H1 (cell line): Measurements from ENCODE around the gene TMEM169. TPM values are rescaled to one million over a fixed set of nuclear protein-coding genes. Genes with fewer than 3 reads are reported as not detected.
A peak's percentile ranks its signal among the peaks of the same experiment; 100 is the strongest.

Experiments
- CTCF ChIA-PET: fragments of 300-600 bp; sonication (Branson Sonifier 250); formaldehyde crosslinking; loops from one replicate; lab custom pipeline; 2021; ENCODE audit not compliant: partially characterized antibody; lab: Charles Lee
- POLR2A ChIA-PET: fragments of 300-600 bp; sonication (Branson Sonifier 250); formaldehyde crosslinking; loops from one replicate; lab custom pipeline; 2021; ENCODE audit warnings: inconsistent platforms; ENCODE audit not compliant: partially characterized antibody; lab: Charles Lee
- DNase-seq, 2 experiments: peaks; one replicate each; pipeline versions ENCODE4 v3.0.0 to v3.0.0-alpha.2; 2010 to 2022; ENCODE audit warnings: low spot score in 2 of 2, low read depth in 1 of 2, mixed read lengths in 1 of 2
- FAIRE-seq: peaks from 2 replicates; lab custom pipeline; 2011; peaks lifted over from hg19 to GRCh38; lab: Jason Lieb, UNC
- H2AFZ ChIP-seq: 2 replicates; pipeline ENCODE4 v1.8.1; 2012; ENCODE audit warnings: low read length, inconsistent platforms
- H2AK5ac ChIP-seq: 2 replicates; pipeline ENCODE4 v1.6.1; 2013; ENCODE audit warnings: low read depth, low read length
- H2BK120ac ChIP-seq: replicated peaks from 2 replicates; pipeline ENCODE3; 2013; ENCODE audit warnings: low read depth, low read length, inconsistent platforms
- H2BK12ac ChIP-seq: 2 replicates; pipeline ENCODE4 v1.6.1; 2013; ENCODE audit warnings: low read depth, low read length
- H2BK15ac ChIP-seq: 2 replicates; pipeline ENCODE4 v1.6.1; 2013; ENCODE audit warnings: low read length
- H2BK20ac ChIP-seq: 2 replicates; pipeline ENCODE4 v1.6.1; 2013; ENCODE audit warnings: low read length
- H2BK5ac ChIP-seq: 2 replicates; pipeline ENCODE4 v1.6.1; 2013; ENCODE audit warnings: low read depth, low read length
- H3K14ac ChIP-seq: 2 replicates; pipeline ENCODE4 v1.6.1; 2013; ENCODE audit warnings: inconsistent platforms; ENCODE audit not compliant: insufficient read length
- H3K18ac ChIP-seq: 2 replicates; pipeline ENCODE4 v1.6.1; 2013; ENCODE audit warnings: low read length; ENCODE audit errors: extremely low read depth
- H3K23ac ChIP-seq: 2 replicates; pipeline ENCODE4 v1.6.1; 2013; ENCODE audit warnings: inconsistent platforms; ENCODE audit not compliant: insufficient read length
- H3K23me2 ChIP-seq: 2 replicates; pipeline ENCODE4 v1.6.1; 2013; ENCODE audit warnings: low read depth, low read length
- H3K27ac ChIP-seq: 2 replicates; pipeline ENCODE4 v1.6.1; 2011; ENCODE audit warnings: low read depth, low read length, inconsistent platforms
- H3K27me3 ChIP-seq, 4 experiments: replicated peaks in 1 of 4; 1 replicate in 1 of 4; 2 replicates in 3 of 4; pipeline versions ENCODE4 v1.6.1 to v1.8.1; 2011 to 2013; ENCODE audit warnings: low read length in 3 of 4, mild to moderate bottlenecking in 3 of 4, inconsistent platforms in 2 of 4, mixed read lengths in 2 of 4, moderate library complexity in 1 of 4; ENCODE audit not compliant: control insufficient read depth in 3 of 4, insufficient read depth in 3 of 4; ENCODE audit errors: extremely low read depth in 1 of 4
- H3K36me3 ChIP-seq, 4 experiments: 2 replicates each; pipeline versions ENCODE4 v1.6.1 to v1.8.1; 2011 to 2013; ENCODE audit warnings: mild to moderate bottlenecking in 4 of 4, low read length in 3 of 4, moderate library complexity in 2 of 4, control low read depth in 1 of 4, inconsistent platforms in 1 of 4; ENCODE audit not compliant: insufficient read depth in 4 of 4, control insufficient read depth in 2 of 4
- H3K4ac ChIP-seq: replicated peaks from 2 replicates; pipeline ENCODE3; 2013; ENCODE audit warnings: low read length, low read depth, mixed read lengths, inconsistent platforms; ENCODE audit not compliant: insufficient read length
- H3K4me1 ChIP-seq, 4 experiments: replicated peaks in 1 of 4; 1 replicate in 1 of 4; 2 replicates in 3 of 4; pipeline versions ENCODE4 v1.6.1 to v1.8.1; 2011 to 2013; ENCODE audit warnings: low read length in 3 of 4, inconsistent platforms in 2 of 4, mixed read lengths in 1 of 4; ENCODE audit not compliant: insufficient read depth in 4 of 4, control insufficient read depth in 3 of 4
- H3K4me2 ChIP-seq, 2 experiments: 2 replicates each; pipeline versions ENCODE4 v1.6.1 to v1.8.1; 2011 to 2013; ENCODE audit warnings: low read depth in 2 of 2, low read length in 2 of 2, control low read depth in 1 of 2, inconsistent platforms in 1 of 2, mild to moderate bottlenecking in 1 of 2; ENCODE audit not compliant: insufficient read depth in 1 of 2
- H3K4me3 ChIP-seq, 4 experiments: fragments of 200-600, 300-600 bp in 1 of 4; sonication (generic), shearing (Covaris generic), sonication (Bioruptor Twin) in 1 of 4; 2 replicates each; pipeline versions ENCODE4 v1.5.1 to v1.8.1; 2011 to 2016; ENCODE audit warnings: low read length in 4 of 4, low read depth in 3 of 4, control low read depth in 2 of 4, inconsistent platforms in 2 of 4, mild to moderate bottlenecking in 2 of 4, mixed read lengths in 1 of 4, moderate library complexity in 1 of 4; ENCODE audit not compliant: insufficient read depth in 2 of 4; ENCODE audit errors: extremely low read depth in 1 of 4
- H3K56ac ChIP-seq: replicated peaks from 2 replicates; pipeline ENCODE3; 2013; ENCODE audit warnings: low read depth, mild to moderate bottlenecking, mixed read lengths, low read length, inconsistent platforms; ENCODE audit not compliant: insufficient read length
- H3K79me1 ChIP-seq: 2 replicates; pipeline ENCODE4 v1.6.1; 2013; ENCODE audit warnings: low read depth, low read length, control low read depth
- H3K79me2 ChIP-seq, 2 experiments: 2 replicates each; pipeline versions ENCODE4 v1.6.1 to v1.8.1; 2012 to 2013; ENCODE audit warnings: low read length in 2 of 2, mild to moderate bottlenecking in 2 of 2, inconsistent platforms in 1 of 2; ENCODE audit not compliant: insufficient read depth in 2 of 2, control insufficient read depth in 1 of 2
- H3K9ac ChIP-seq, 4 experiments: replicated peaks in 1 of 4; 1 replicate in 1 of 4; 2 replicates in 3 of 4; pipeline versions ENCODE4 v1.6.1 to v1.8.1; 2011 to 2013; ENCODE audit warnings: low read depth in 3 of 4, low read length in 3 of 4, control low read depth in 2 of 4, mild to moderate bottlenecking in 2 of 4, moderate library complexity in 2 of 4, inconsistent platforms in 1 of 4; ENCODE audit errors: extremely low read depth in 1 of 4
- H3K9me3 ChIP-seq, 2 experiments: 2 replicates each; pipeline versions ENCODE4 v1.6.1 to v1.8.1; 2012 to 2013; ENCODE audit warnings: mild to moderate bottlenecking in 2 of 2, moderate library complexity in 2 of 2, control low read depth in 1 of 2, inconsistent platforms in 1 of 2, low read depth in 1 of 2, low read length in 1 of 2, mixed read lengths in 1 of 2; ENCODE audit not compliant: insufficient read depth in 2 of 2
- H4K20me1 ChIP-seq, 2 experiments: replicated peaks in 1 of 2; 2 replicates each; pipeline versions ENCODE3 to v1.8.1; 2011 to 2013; ENCODE audit warnings: inconsistent platforms in 2 of 2, low read length in 2 of 2, mild to moderate bottlenecking in 1 of 2; ENCODE audit not compliant: insufficient read depth in 2 of 2, control insufficient read depth in 1 of 2
- H4K5ac ChIP-seq: 2 replicates; pipeline ENCODE4 v1.6.1; 2013; ENCODE audit warnings: low read length, low read depth, mixed read lengths, inconsistent platforms; ENCODE audit not compliant: insufficient read length
- H4K8ac ChIP-seq: 2 replicates; pipeline ENCODE4 v1.8.0; 2013; ENCODE audit warnings: mild to moderate bottlenecking, moderate library complexity, low read length, inconsistent platforms; ENCODE audit not compliant: insufficient read depth; ENCODE audit errors: extremely low read depth
- H4K91ac ChIP-seq: replicated peaks from 2 replicates; pipeline ENCODE3; 2013; ENCODE audit warnings: low read length, mixed read lengths, inconsistent platforms; ENCODE audit not compliant: insufficient read length
- ATF2 ChIP-seq: IDR thresholded peaks from 2 replicates; pipeline ENCODE4 v1.6.1; 2012; ENCODE audit warnings: low read length, inconsistent platforms
- BACH1 ChIP-seq: IDR thresholded peaks from 2 replicates; pipeline ENCODE4 v1.6.1; 2012; ENCODE audit warnings: low read length, improper control_type of control experiment
- CBX8 ChIP-seq: fragments of 300-800, 300-1000 bp; sonication (generic); IDR thresholded peaks from 2 replicates; pipeline ENCODE4 v1.7.1; 2016; ENCODE audit warnings: low read depth, low read length, borderline replicate concordance
- GTF2F1 ChIP-seq: IDR thresholded peaks from 2 replicates; pipeline ENCODE4 v1.6.1; 2012; ENCODE audit warnings: low read depth, low read length, improper control_type of control experiment, borderline replicate concordance
- JUN ChIP-seq: IDR thresholded peaks from 2 replicates; pipeline ENCODE4 v1.6.1; 2011; ENCODE audit warnings: low read depth, mild to moderate bottlenecking, improper control_type of control experiment, low read length
- JUND ChIP-seq: IDR thresholded peaks from 2 replicates; pipeline ENCODE4 v1.6.1; 2011; ENCODE audit warnings: mild to moderate bottlenecking, improper control_type of control experiment, low read length
- POLR2AphosphoS5 ChIP-seq: IDR thresholded peaks from 2 replicates; pipeline ENCODE4 v1.6.1; 2011; ENCODE audit warnings: low read depth, low read length
- RNF2 ChIP-seq: fragments of 200-900, 300-1000 bp; sonication (generic); IDR thresholded peaks from 2 replicates; pipeline ENCODE4 v1.7.1; 2016; ENCODE audit warnings: borderline replicate concordance, low read depth, mild to moderate bottlenecking, antibody characterized with exemption, low read length; ENCODE audit not compliant: poor library complexity, severe bottlenecking; ENCODE audit errors: missing control alignments
- WGBS, 2 experiments: shearing (Covaris generic) in 1 of 2; methylation state at CpG; one replicate each; pipeline versions ENCODE4 v1.1.6 to v1.1.7; 2013 to 2015; ENCODE audit warnings: low lambda C conversion rate in 2 of 2, mixed read lengths in 2 of 2, inconsistent platforms in 1 of 2, low coverage in 1 of 2, missing lambda C conversion rate in 1 of 2; ENCODE audit not compliant: insufficient replicate concordance in 2 of 2, insufficient coverage in 1 of 2, insufficient read length in 1 of 2; ENCODE audit errors: extremely low coverage in 1 of 2, missing lambda C conversion rate in 1 of 2; 5-methylcytosine and 5-hydroxymethylcytosine counted together
- polyA plus RNA-seq, 7 experiments: library from polyadenylated mRNA; depleted of rRNA in 3 of 7; stranded (reverse) in 5 of 7; unstranded in 2 of 7; fragments of >200 nt in 5 of 7; fragments of 200-250 nt in 2 of 7; gene quantifications; 1 replicate in 5 of 7; 2 replicates in 1 of 7; 4 replicates in 1 of 7; pipeline versions ENCODE4 v1.2.1 to v1.2.3, GENCODE V29; 2011 to 2013; ENCODE audit warnings: missing spikeins in 2 of 7, mixed read lengths in 2 of 7
- total RNA-seq: library from RNA; stranded (reverse); fragmentation: NEBNext Ultra II Directional; extraction: Animal tissue kit (Norgen Biotek cat#: 25700); gene quantifications from 2 replicates; pipeline ENCODE4 v1.2.1, GENCODE V29; 2021

The TMEM169 gene
- total and polyA plus RNA-seq, 2 of the 8 experiments (the other 6 are each of a cell fraction or from before 2014, with no cell fraction given), result 0.41 to 2.4 TPM

- FAIRE-seq, result no peak
These were observed 53.3 kb downstream of the TMEM169 start for GRCh38 chr2:216134958-216135541.

More at GRCh38 chr2:216134958-216135541, 53.3 kb downstream of the TMEM169 start:
- Histone ChIP-seq H3K4me1 (no peaks in the 10 kb centered on the region), H3K36me3 (peaks cover 51 to 99% (median 90%) of the 10 kb centered on the region in 4 experiments), H3K56ac (no peak overlapping the region), H2BK15ac (no peak overlapping the region), H4K20me1 (peaks cover 0 to 10% of the 10 kb centered on the region in 2 experiments), H3K4ac (no peak overlapping the region), H3K79me2 (peaks cover 0 to 55% of the 10 kb centered on the region in 2 experiments; a peak in 2 of 4 replicates), H4K91ac (no peak overlapping the region), H2BK20ac (no peak overlapping the region), H3K23me2 (no peaks in the 10 kb centered on the region), H2AK5ac (no peak overlapping the region), H3K79me1 (no peaks in the 10 kb centered on the region; the same call in 1 of the 2 replicates), H3K9me3 (no peaks in the 10 kb centered on the region), H4K5ac (no peak overlapping the region), H4K8ac (no peak overlapping the region), H3K14ac (no peak overlapping the region), H2AFZ (no peak overlapping the region), H3K23ac (no peak overlapping the region), H3K4me3 (no peak overlapping the region), H2BK120ac (no peak overlapping the region), H2BK5ac (no peak overlapping the region), H3K9ac (no peak overlapping the region), H2BK12ac (no peak overlapping the region), H3K4me2 (no peak overlapping the region), H3K18ac (no peak overlapping the region), H3K27ac (no peak overlapping the region), H3K27me3 (no peaks in the 10 kb centered on the region)
- TF ChIP-seq CBX8 (no peak), JUN (no peak), GTF2F1 (no peak), JUND (no peak), POLR2AphosphoS5 (peak; percentile 30; the same call in 1 of the 2 replicates), ATF2 (no peak), BACH1 (no peak), RNF2 (no peak)
- POLR2A ChIA-PET, result interaction anchor here (0.7 to 7.1 kb wide), 7 partner anchors 10 to 29 kb away, joined by 3 to 76 read pairs (median 8); partner anchors contain the start of gene XRCC5
- WGBS, 2 experiments, result 93% methylated on average over 4 of the region's 4 CpGs; no CpG with 5 or more reads in 1 of the 2 experiments
- CTCF ChIA-PET, result interaction anchor here (0.8 to 1.3 kb wide), 5 partner anchors 9 to 71 kb away, joined by 3 to 5 read pairs (median 4); no protein-coding TSS in a partner anchor
- no peak for DNase-seq
